OCI-LY3 (cell line): ENCODE results near the gene LIN7B.

ENCODE experiments used
- H2AFZ ChIP-seq: fragments of 200-600, 300-600 bp; shearing (Covaris generic); 2 replicates; pipeline ENCODE4 v1.6.0; 2014; ENCODE audit warnings: antibody characterized with exemption, low read depth, low read length
- H3K27ac ChIP-seq: fragments of 200-600, 300-600 bp; sonication (generic); 2 replicates; pipeline ENCODE4 v1.5.1; 2014; ENCODE audit warnings: mild to moderate bottlenecking, low read length, moderate library complexity, mixed read lengths
- H3K27me3 ChIP-seq: fragments of 200-600, 300-600 bp; sonication (generic); 2 replicates; pipeline ENCODE4 v1.6.1; 2014; ENCODE audit warnings: low read depth, low read length, mixed read lengths
- H3K36me3 ChIP-seq: fragments of 200-600, 300-600 bp; sonication (generic); replicated peaks from 2 replicates; pipeline ENCODE3; 2014; ENCODE audit warnings: low read depth, low read length, mixed read lengths
- H3K4me1 ChIP-seq: fragments of 300-600, 200-600 bp; sonication (generic); 2 replicates; pipeline ENCODE4 v1.6.1; 2014; ENCODE audit warnings: low read length, mixed read lengths
- H3K4me2 ChIP-seq: fragments of 200-600, 300-600 bp; sonication (generic); 2 replicates; pipeline ENCODE4 v1.6.1; 2014; ENCODE audit warnings: low read length, mixed read lengths
- H3K4me3 ChIP-seq: fragments of 300-600, 200-600 bp; sonication (generic); 2 replicates; pipeline ENCODE4 v1.5.1; 2014; ENCODE audit warnings: antibody characterized with exemption, mild to moderate bottlenecking, low read length, moderate library complexity
- H3K79me2 ChIP-seq: fragments of 300-600, 200-600 bp; shearing (Covaris generic); 2 replicates; pipeline ENCODE4 v1.6.1; 2014; ENCODE audit warnings: mild to moderate bottlenecking, low read length, mixed read lengths
- H3K9ac ChIP-seq: fragments of 300-600, 200-600 bp; shearing (Covaris generic); 2 replicates; pipeline ENCODE4 v1.6.0; 2014; ENCODE audit warnings: mild to moderate bottlenecking, low read length, moderate library complexity
- H3K9me3 ChIP-seq: fragments of 200-600, 300-600 bp; shearing (Covaris generic); 2 replicates; pipeline ENCODE4 v1.6.1; 2014; ENCODE audit warnings: low read length, mixed read lengths; ENCODE audit not compliant: insufficient read depth
- H4K20me1 ChIP-seq: fragments of 200-600, 300-600 bp; sonication (generic); 2 replicates; pipeline ENCODE4 v1.6.1; 2016; ENCODE audit warnings: low read length, mixed read lengths; ENCODE audit not compliant: insufficient read depth
- CTCF ChIP-seq: fragments of 200-600, 300-600 bp; sonication (generic); IDR thresholded peaks from 2 replicates; pipeline ENCODE4 v1.5.1; 2014; ENCODE audit warnings: antibody characterized with exemption, low read length, low read depth
- EZH2phosphoT487 ChIP-seq: fragments of 200-600 bp; shearing (Covaris generic); IDR thresholded peaks from 2 replicates; pipeline ENCODE4 v1.6.1; 2018; ENCODE audit warnings: antibody characterized with exemption, mixed run types, low read depth

LIN7B gene

GRCh38 chr19:49118565-49119410 lies 4.6 kb downstream of the LIN7B start, which contains the start of gene C19orf73:
Gene C19orf73 (minus strand): TSS chr19:49119143. CDS start chr19:49119022, 121 bp downstream.
- no peaks in the 10 kb centered on the region for H4K20me1 ChIP-seq
- H3K79me2 ChIP-seq, result peaks cover 6% of the 10 kb centered on the region
- H3K27ac ChIP-seq, result peak within 1 kb of the TSS; percentile 72
- peak within 1 kb of the TSS; percentile 92 for H3K4me3 ChIP-seq
- peaks cover 20% of the 10 kb centered on the region for H3K4me1 ChIP-seq
- peak within 1 kb of the TSS; percentile 67; the same call in 1 of the 2 replicates for H2AFZ ChIP-seq
- no peaks in the 10 kb centered on the region for H3K36me3 ChIP-seq
- TF ChIP-seq EZH2phosphoT487 (no peak), CTCF (no peak)
- H3K9me3 ChIP-seq, result no peaks in the 10 kb centered on the region
- no peaks in the 10 kb centered on the region for H3K27me3 ChIP-seq
- peak within 1 kb of the TSS; percentile 90 for H3K9ac ChIP-seq
- H3K4me2 ChIP-seq, result peak within 1 kb of the TSS; percentile 99

GRCh38 chr19:49119411-49120324 lies 5.5 kb downstream of the LIN7B start, which contains the start of gene PPFIA3:
Gene PPFIA3 (plus strand): TSS chr19:49119544. CDS start chr19:49127874, 8,330 bp downstream.
- peak within 1 kb of the TSS; percentile 90 for H3K9ac ChIP-seq
- H3K4me3 ChIP-seq, result peak within 1 kb of the TSS; percentile 92
- no peaks in the 10 kb centered on the region for H3K27me3 ChIP-seq
- no peaks in the 10 kb centered on the region for H3K36me3 ChIP-seq
- peak within 1 kb of the TSS; percentile 67; the same call in 1 of the 2 replicates for H2AFZ ChIP-seq
- H3K4me2 ChIP-seq, result peak within 1 kb of the TSS; percentile 99
- H3K79me2 ChIP-seq, result peaks cover 6% of the 10 kb centered on the region
- H4K20me1 ChIP-seq, result no peaks in the 10 kb centered on the region
- peak within 1 kb of the TSS; percentile 72 for H3K27ac ChIP-seq
- TF ChIP-seq EZH2phosphoT487 (no peak), CTCF (no peak)
- peaks cover 17% of the 10 kb centered on the region for H3K4me1 ChIP-seq
- H3K9me3 ChIP-seq, result no peaks in the 10 kb centered on the region

- Histone ChIP-seq H3K9ac (peak overlapping the region; percentile 87), H3K27ac (no peak overlapping the region), H4K20me1 (no peaks in the 10 kb centered on the region), H3K9me3 (no peaks in the 10 kb centered on the region), H3K36me3 (no peaks in the 10 kb centered on the region), H3K4me1 (peaks cover 17% of the 10 kb centered on the region), H3K79me2 (peaks cover 6% of the 10 kb centered on the region), H3K27me3 (no peaks in the 10 kb centered on the region), H3K4me3 (peak overlapping the region; percentile 92), H2AFZ (peak overlapping the region; percentile 45; the same call in 1 of the 2 replicates), H3K4me2 (peak overlapping the region; percentile 85)
- TF ChIP-seq CTCF (no peak), EZH2phosphoT487 (no peak)
These were observed 6.1 kb downstream of the LIN7B start for GRCh38 chr19:49120325-49120683.
